Activated CD4-positive, alpha-beta T cell treated with anti-CD3 and anti-CD28 coated beads, Interleukin-2, amount 10 ng/mL, durations not matched to agents 7 days and 5 days (primary cell): ENCODE results near the gene ZC3H7B. TPM values are rescaled to one million over a fixed set of nuclear protein-coding genes. Genes with fewer than 3 reads are reported as not detected.

Source experiments
- CTCF ChIA-PET: fragments of 350-600 bp; sonication (Branson Sonifier 250); formaldehyde crosslinking; loops from one replicate; lab custom pipeline; 2021; ENCODE audit warnings: antibody characterized with exemption; lab: Charles Lee
- POLR2A ChIA-PET: fragments of 350-600 bp; sonication (Branson Sonifier 250); formaldehyde crosslinking; loops from one replicate; lab custom pipeline; 2021; ENCODE audit warnings: antibody characterized with exemption; lab: Charles Lee
- DNase-seq: peaks from one replicate; pipeline ENCODE4 v3.0.0-alpha.2; 2020
- H3K27ac Mint-ChIP-seq: one replicate; pipeline ENCODE4 v1.8.0; 2021; ENCODE audit warnings: mild to moderate bottlenecking, moderate library complexity, mixed read lengths
- H3K27me3 Mint-ChIP-seq: one replicate; pipeline ENCODE4 v1.8.0; 2021; ENCODE audit warnings: mixed read lengths
- H3K36me3 Mint-ChIP-seq: one replicate; pipeline ENCODE4 v1.8.0; 2021; ENCODE audit warnings: low read depth, mixed read lengths
- H3K4me1 Mint-ChIP-seq: one replicate; pipeline ENCODE4 v1.8.0; 2021; ENCODE audit warnings: mixed read lengths
- H3K4me3 Mint-ChIP-seq: one replicate; pipeline ENCODE4 v1.8.0; 2021; ENCODE audit warnings: mild to moderate bottlenecking, moderate library complexity, mixed read lengths
- H3K9me3 Mint-ChIP-seq: one replicate; pipeline ENCODE4 v1.8.0; 2021; ENCODE audit warnings: mixed read lengths
- microRNA-seq: library from miRNA; unstranded; fragments of <30 nt; microRNA quantifications from one replicate; pipeline ENCODE4 v1.2.0, GENCODE V29; 2021; ENCODE audit warnings: borderline microRNAs expressed, borderline replicate concordance
- total RNA-seq, 2 experiments: library from RNA; stranded (reverse); gene quantifications; one replicate each; pipeline ENCODE4 v1.2.3, GENCODE V29; 2021

Gene ZC3H7B
- total RNA-seq, 2 experiments from 2014 or later, result 48.9 to 49.3 TPM

GRCh38 chr22:41405588-41405987 lies 104.3 kb downstream of the ZC3H7B start:
- CTCF ChIA-PET, result interaction anchor here (0.6 to 4.5 kb wide), 3 partner anchors 21 to 120 kb away, joined by 3 to 40 read pairs (median 3); no protein-coding TSS in a partner anchor
- POLR2A ChIA-PET, result no interaction called here
- Mint-ChIP-seq H3K9me3 (no peaks in the 10 kb centered on the region), H3K4me1 (peaks cover 12% of the 10 kb centered on the region), H3K27me3 (no peaks in the 10 kb centered on the region), H3K27ac (no peak overlapping the region), H3K4me3 (no peak overlapping the region), H3K36me3 (no peaks in the 10 kb centered on the region)
- DNase-seq, result no peak

- Mint-ChIP-seq H3K4me1 (peaks cover 15% of the 10 kb centered on the region), H3K4me3 (no peak overlapping the region), H3K27me3 (no peaks in the 10 kb centered on the region), H3K9me3 (no peaks in the 10 kb centered on the region), H3K27ac (no peak overlapping the region), H3K36me3 (no peaks in the 10 kb centered on the region)
- CTCF ChIA-PET, result interaction anchor here (0.9 kb wide), 1 partner anchor 121 kb away, joined by 3 read pairs; no protein-coding TSS in a partner anchor
- POLR2A ChIA-PET, result no interaction called here
- no peak for DNase-seq
Measured at GRCh38 chr22:41406410-41406809, 105.1 kb downstream of the ZC3H7B start.

- no peaks in the 10 kb centered on the region for H3K36me3 Mint-ChIP-seq
- POLR2A ChIA-PET, result no interaction called here
- no peak overlapping the region for H3K27ac Mint-ChIP-seq
- DNase-seq, result no peak
- CTCF ChIA-PET, result interaction anchor here (0.9 kb wide), 1 partner anchor 120 kb away, joined by 3 read pairs; no protein-coding TSS in a partner anchor
- H3K4me1 Mint-ChIP-seq, result peaks cover 22% of the 10 kb centered on the region
- H3K4me3 Mint-ChIP-seq, result no peak overlapping the region
- no peaks in the 10 kb centered on the region for H3K9me3 Mint-ChIP-seq
- no peaks in the 10 kb centered on the region for H3K27me3 Mint-ChIP-seq
Measured at GRCh38 chr22:41407433-41407832, 106.1 kb downstream of the ZC3H7B start.

- no peak for DNase-seq
- no peaks in the 10 kb centered on the region for H3K9me3 Mint-ChIP-seq
- ChIA-PET CTCF (interaction anchor here (0.7 to 1.5 kb wide), 4 partner anchors 54 to 594 kb away, joined by 3 to 6 read pairs (median 4); no protein-coding TSS in a partner anchor), POLR2A (no interaction called here)
- no peak overlapping the region for H3K4me3 Mint-ChIP-seq
- H3K27ac Mint-ChIP-seq, result no peak overlapping the region
- H3K4me1 Mint-ChIP-seq, result peaks cover 24% of the 10 kb centered on the region
- no peaks in the 10 kb centered on the region for H3K27me3 Mint-ChIP-seq
- no peaks in the 10 kb centered on the region for H3K36me3 Mint-ChIP-seq
Measured at GRCh38 chr22:41408665-41409064, 107.3 kb downstream of the ZC3H7B start.

Small RNA genes lying within 50 kb of the gene (microRNA-seq; reads per million reads assigned to microRNA genes)
- 0.63 reads per million for gene MIR6889

Other genes starting within 250 kb of the ZC3H7B start
- 10 to 100 TPM; 78.7 to 79.2 TPM for gene EP300, start 208.9 kb upstream of the ZC3H7B start, total RNA-seq
- gene L3MBTL2, start 96.2 kb upstream of the ZC3H7B start, total RNA-seq, result 10 to 100 TPM; 37.0 to 37.2 TPM
- under 1 TPM; 0.17 to 0.35 TPM for gene CHADL, start 60.6 kb upstream of the ZC3H7B start, total RNA-seq
- 100 to 1,000 TPM; 113 to 117 TPM for gene RANGAP1, start 15.3 kb upstream of the ZC3H7B start, total RNA-seq
- gene TEF, start 80.4 kb downstream of the ZC3H7B start, total RNA-seq, result 1 to 10 TPM; 3.4 to 4.7 TPM
- gene TOB2, start 145.3 kb downstream of the ZC3H7B start, total RNA-seq, result 10 to 100 TPM; 31.4 to 35.1 TPM
- gene PHF5A, start 167.2 kb downstream of the ZC3H7B start, total RNA-seq, result 10 to 100 TPM; 63.6 to 64.8 TPM
- gene ACO2, start 167.6 kb downstream of the ZC3H7B start, total RNA-seq, result 10 to 100 TPM; 73.4 to 77.9 TPM
- gene POLR3H, start 242.9 kb downstream of the ZC3H7B start, total RNA-seq, result 10 to 100 TPM; 29.1 to 30.1 TPM